ENCODE results near the gene MAB21L4.

MAB21L4 gene

GRCh38 chr2:240932724-240933047 is 36.7 kb upstream of the MAB21L4 start:
- H3K36me3 ChIP-seq (ENCODE audit: insufficient read depth, insufficient read length, low read length): no peaks in the 10 kb centered on the region
- TF ChIP-seq SUZ12 (IDR thresholded peaks at IDR 0.05; ENCODE audit: extremely low read depth, insufficient read depth, insufficient read length) (no peak), ZNF274 (IDR thresholded peaks at IDR 0.05; ENCODE audit: low read depth, low read length) (no peak), YY1 (IDR thresholded peaks at IDR 0.05; ENCODE audit: insufficient read depth, insufficient read length) (no peak)
- no peak overlapping the region for H3K9ac ChIP-seq (ENCODE audit: insufficient read length, low read depth)
- no peaks in the 10 kb centered on the region for H3K27me3 ChIP-seq (ENCODE audit: insufficient read depth, insufficient read length)
- DNase-seq (ENCODE audit: low read depth, low spot score): no peak
- no peak overlapping the region for H3K4me3 ChIP-seq (ENCODE audit: insufficient read length, low read depth)
- H3K4me1 ChIP-seq (ENCODE audit: insufficient read depth, insufficient read length): peaks cover 8% of the 10 kb centered on the region
- 0 out of 2 replicates have a peak, but pooled peaks cover 3% of the 10 kb centered on the region for H3K9me3 ChIP-seq (ENCODE audit: insufficient read depth, low read length)

- no peak for DNase-seq (ENCODE audit: low read depth, low spot score)
- TF ChIP-seq SUZ12 (IDR thresholded peaks at IDR 0.05; ENCODE audit: extremely low read depth, insufficient read depth, insufficient read length) (no peak), ZNF274 (IDR thresholded peaks at IDR 0.05; ENCODE audit: low read depth, low read length) (no peak), YY1 (IDR thresholded peaks at IDR 0.05; ENCODE audit: insufficient read depth, insufficient read length) (no peak)
- no peak overlapping the region for H3K9ac ChIP-seq (ENCODE audit: insufficient read length, low read depth)
- no peaks in the 10 kb centered on the region for H3K9me3 ChIP-seq (ENCODE audit: insufficient read depth, low read length)
- H3K27me3 ChIP-seq (ENCODE audit: insufficient read depth, insufficient read length): no peaks in the 10 kb centered on the region
- peaks cover 8% of the 10 kb centered on the region for H3K4me1 ChIP-seq (ENCODE audit: insufficient read depth, insufficient read length)
- H3K36me3 ChIP-seq (ENCODE audit: insufficient read depth, insufficient read length, low read length): no peaks in the 10 kb centered on the region
- no peak overlapping the region for H3K4me3 ChIP-seq (ENCODE audit: insufficient read length, low read depth)
Measured at GRCh38 chr2:240932001-240932723, 36.2 kb upstream of the MAB21L4 start.

GRCh38 chr2:240931319-240931949 is 35.5 kb upstream of the MAB21L4 start:
- no peaks in the 10 kb centered on the region for H3K36me3 ChIP-seq (ENCODE audit: insufficient read depth, insufficient read length, low read length)
- TF ChIP-seq ZNF274 (IDR thresholded peaks at IDR 0.05; ENCODE audit: low read depth, low read length): no peak
- TF ChIP-seq SUZ12 (IDR thresholded peaks at IDR 0.05; ENCODE audit: extremely low read depth, insufficient read depth, insufficient read length): no peak
- no peak for TF ChIP-seq YY1 (IDR thresholded peaks at IDR 0.05; ENCODE audit: insufficient read depth, insufficient read length)
- DNase-seq (ENCODE audit: low read depth, low spot score): no peak
- H3K27me3 ChIP-seq (ENCODE audit: insufficient read depth, insufficient read length): no peaks in the 10 kb centered on the region
- H3K4me1 ChIP-seq (ENCODE audit: insufficient read depth, insufficient read length): peaks cover 8% of the 10 kb centered on the region
- no peak overlapping the region for H3K9ac ChIP-seq (ENCODE audit: insufficient read length, low read depth)
- no peaks in the 10 kb centered on the region for H3K9me3 ChIP-seq (ENCODE audit: insufficient read depth, low read length)
- H3K4me3 ChIP-seq (ENCODE audit: insufficient read length, low read depth): no peak overlapping the region

- peaks cover 8% of the 10 kb centered on the region for H3K4me1 ChIP-seq (ENCODE audit: insufficient read depth, insufficient read length)
Measured at GRCh38 chr2:240930631-240931318, 34.8 kb upstream of the MAB21L4 start.

GRCh38 chr2:240930096-240930630 is 34.2 kb upstream of the MAB21L4 start:
- Histone ChIP-seq H3K27me3 (ENCODE audit: insufficient read depth, insufficient read length) (no peaks in the 10 kb centered on the region), H3K9me3 (ENCODE audit: insufficient read depth, low read length) (no peaks in the 10 kb centered on the region), H3K36me3 (ENCODE audit: insufficient read depth, insufficient read length, low read length) (no peaks in the 10 kb centered on the region), H3K4me1 (ENCODE audit: insufficient read depth, insufficient read length) (peaks cover 8% of the 10 kb centered on the region), H3K4me3 (ENCODE audit: insufficient read length, low read depth) (no peak overlapping the region), H3K9ac (ENCODE audit: insufficient read length, low read depth) (no peak overlapping the region)
- DNase-seq (ENCODE audit: low read depth, low spot score): no peak
- TF ChIP-seq SUZ12 (IDR thresholded peaks at IDR 0.05; ENCODE audit: extremely low read depth, insufficient read depth, insufficient read length) (no peak), ZNF274 (IDR thresholded peaks at IDR 0.05; ENCODE audit: low read depth, low read length) (no peak), YY1 (IDR thresholded peaks at IDR 0.05; ENCODE audit: insufficient read depth, insufficient read length) (no peak)

More at GRCh38 chr2:240930631-240931318, 34.8 kb upstream of the MAB21L4 start:
- DNase-seq (ENCODE audit: low read depth, low spot score): no peak
- Histone ChIP-seq H3K9ac (ENCODE audit: insufficient read length, low read depth) (no peak overlapping the region), H3K9me3 (ENCODE audit: insufficient read depth, low read length) (no peaks in the 10 kb centered on the region), H3K4me3 (ENCODE audit: insufficient read length, low read depth) (no peak overlapping the region), H3K36me3 (ENCODE audit: insufficient read depth, insufficient read length, low read length) (no peaks in the 10 kb centered on the region), H3K27me3 (ENCODE audit: insufficient read depth, insufficient read length) (no peaks in the 10 kb centered on the region)
- TF ChIP-seq YY1 (IDR thresholded peaks at IDR 0.05; ENCODE audit: insufficient read depth, insufficient read length) (no peak), ZNF274 (IDR thresholded peaks at IDR 0.05; ENCODE audit: low read depth, low read length) (no peak), SUZ12 (IDR thresholded peaks at IDR 0.05; ENCODE audit: extremely low read depth, insufficient read depth, insufficient read length) (no peak)

GRCh38 chr2:240929364-240930095 is 33.6 kb upstream of the MAB21L4 start:
- Histone ChIP-seq H3K27me3 (ENCODE audit: insufficient read depth, insufficient read length) (no peaks in the 10 kb centered on the region), H3K9ac (ENCODE audit: insufficient read length, low read depth) (no peak overlapping the region), H3K9me3 (ENCODE audit: insufficient read depth, low read length) (no peaks in the 10 kb centered on the region), H3K36me3 (ENCODE audit: insufficient read depth, insufficient read length, low read length) (no peaks in the 10 kb centered on the region), H3K4me1 (ENCODE audit: insufficient read depth, insufficient read length) (peaks cover 8% of the 10 kb centered on the region), H3K4me3 (ENCODE audit: insufficient read length, low read depth) (no peak overlapping the region)
- no peak for DNase-seq (ENCODE audit: low read depth, low spot score)
- TF ChIP-seq ZNF274 (IDR thresholded peaks at IDR 0.05; ENCODE audit: low read depth, low read length) (no peak), SUZ12 (IDR thresholded peaks at IDR 0.05; ENCODE audit: extremely low read depth, insufficient read depth, insufficient read length) (no peak), YY1 (IDR thresholded peaks at IDR 0.05; ENCODE audit: insufficient read depth, insufficient read length) (no peak)
